H1 (cell line): ENCODE measurements around the gene CAMKK1. TPM values are rescaled to one million over a fixed set of nuclear protein-coding genes. Genes with fewer than 3 reads are reported as not detected.

Experiments
- BACH1 ChIP-seq: IDR thresholded peaks from 2 replicates; pipeline ENCODE4 v1.6.1; 2012; ENCODE audit warnings: low read length, improper control_type of control experiment
- EZH2 ChIP-seq: fragments of 200-600 bp; sonication (generic); IDR thresholded peaks from 2 replicates; pipeline ENCODE4 v1.7.1; 2012; ENCODE audit warnings: low read depth, mild to moderate bottlenecking, moderate library complexity, low read length, inconsistent platforms; ENCODE audit not compliant: severe bottlenecking
- SP1 ChIP-seq: IDR thresholded peaks from 2 replicates; pipeline ENCODE4 v1.6.1; 2011; ENCODE audit warnings: low read depth, low read length
- polyA plus RNA-seq, 7 experiments: library from polyadenylated mRNA; depleted of rRNA in 3 of 7; stranded (reverse) in 5 of 7; unstranded in 2 of 7; fragments of >200 nt in 5 of 7; fragments of 200-250 nt in 2 of 7; gene quantifications; 1 replicate in 5 of 7; 2 replicates in 1 of 7; 4 replicates in 1 of 7; pipeline versions ENCODE4 v1.2.1 to v1.2.3, GENCODE V29; 2011 to 2013; ENCODE audit warnings: missing spikeins in 2 of 7, mixed read lengths in 2 of 7
- total RNA-seq: library from RNA; stranded (reverse); fragmentation: NEBNext Ultra II Directional; extraction: Animal tissue kit (Norgen Biotek cat#: 25700); gene quantifications from 2 replicates; pipeline ENCODE4 v1.2.1, GENCODE V29; 2021

The CAMKK1 gene
- total and polyA plus RNA-seq, 2 of the 8 experiments (the other 6 are each of a cell fraction or from before 2014, with no cell fraction given): 7.1 to 7.6 TPM

GRCh38 chr17:3935825-3936355, 43.0 kb upstream of the CAMKK1 start (continued):
- TF ChIP-seq EZH2: no peak
- TF ChIP-seq SP1: no peak
- TF ChIP-seq BACH1: no peak
